H1 (cell line): ENCODE results near the gene RHBDL2. TPM values are rescaled to one million over a fixed set of nuclear protein-coding genes. Genes with fewer than 3 reads are reported as not detected.

Source experiments
- ASH2L ChIP-seq: fragments of 200-600, 300-600 bp; sonication (generic); IDR thresholded peaks from one replicate; pipeline ENCODE4 v1.7.1; 2017; ENCODE audit warnings: low read length
- ATF2 ChIP-seq: IDR thresholded peaks from 2 replicates; pipeline ENCODE4 v1.6.1; 2012; ENCODE audit warnings: low read length, inconsistent platforms
- BACH1 ChIP-seq: IDR thresholded peaks from 2 replicates; pipeline ENCODE4 v1.6.1; 2012; ENCODE audit warnings: low read length, improper control_type of control experiment
- BCL11A ChIP-seq, 2 experiments: IDR thresholded peaks; one replicate each; pipeline ENCODE4 v1.6.1; 2011; ENCODE audit warnings: low read depth in 2 of 2, low read length in 2 of 2, mild to moderate bottlenecking in 2 of 2
- CREB1 ChIP-seq: IDR thresholded peaks from 2 replicates; pipeline ENCODE4 v1.6.1; 2012; ENCODE audit warnings: inconsistent platforms
- CTBP2 ChIP-seq: IDR thresholded peaks from 2 replicates; pipeline ENCODE4 v1.7.0; 2011; ENCODE audit warnings: borderline replicate concordance, mild to moderate bottlenecking, moderate library complexity, mixed read lengths, low read length; ENCODE audit not compliant: insufficient read depth, insufficient read length
- GTF2F1 ChIP-seq: IDR thresholded peaks from 2 replicates; pipeline ENCODE4 v1.6.1; 2012; ENCODE audit warnings: low read depth, low read length, improper control_type of control experiment, borderline replicate concordance
- JUND ChIP-seq: IDR thresholded peaks from 2 replicates; pipeline ENCODE4 v1.6.1; 2011; ENCODE audit warnings: mild to moderate bottlenecking, improper control_type of control experiment, low read length
- KDM1A ChIP-seq: fragments of 200-600, 300-600 bp; sonication (generic); IDR thresholded peaks from 2 replicates; pipeline ENCODE4 v1.7.1; 2016; ENCODE audit warnings: mild to moderate bottlenecking, low read length, borderline replicate concordance
- KDM4A ChIP-seq: IDR thresholded peaks from one replicate; pipeline ENCODE4 v1.7.1; 2012; ENCODE audit warnings: low read depth, mild to moderate bottlenecking, moderate library complexity, low read length, inconsistent platforms; ENCODE audit not compliant: severe bottlenecking
- MAFK ChIP-seq: IDR thresholded peaks from 2 replicates; pipeline ENCODE4 v1.6.1; 2012; ENCODE audit warnings: low read depth, mild to moderate bottlenecking, improper control_type of control experiment, low read length
- POLR2A ChIP-seq, 2 experiments: IDR thresholded peaks; 1 replicate in 1 of 2; 2 replicates in 1 of 2; pipeline ENCODE4 v1.6.1; 2011; ENCODE audit warnings: low read depth in 2 of 2, low read length in 2 of 2, mild to moderate bottlenecking in 2 of 2; ENCODE audit errors: control extremely low read depth in 1 of 2
- RFX5 ChIP-seq: IDR thresholded peaks from 2 replicates; pipeline ENCODE4 v1.6.1; 2011; ENCODE audit warnings: low read depth, low read length, improper control_type of control experiment, borderline replicate concordance
- RNF2 ChIP-seq: fragments of 200-900, 300-1000 bp; sonication (generic); IDR thresholded peaks from 2 replicates; pipeline ENCODE4 v1.7.1; 2016; ENCODE audit warnings: borderline replicate concordance, low read depth, mild to moderate bottlenecking, antibody characterized with exemption, low read length; ENCODE audit not compliant: poor library complexity, severe bottlenecking; ENCODE audit errors: missing control alignments
- RXRA ChIP-seq: IDR thresholded peaks from 2 replicates; pipeline ENCODE4 v1.6.1; 2011; ENCODE audit warnings: low read depth, mild to moderate bottlenecking, low read length, moderate library complexity; ENCODE audit not compliant: insufficient read depth
- SAP30 ChIP-seq: fragments of 300-600 bp; sonication (generic); IDR thresholded peaks from 2 replicates; pipeline ENCODE4 v1.7.1; 2012; ENCODE audit warnings: low read length, moderate library complexity, mild to moderate bottlenecking, inconsistent platforms; ENCODE audit not compliant: insufficient read depth, insufficient replicate concordance
- TBP ChIP-seq: IDR thresholded peaks from 2 replicates; pipeline ENCODE4 v1.6.1; 2011; ENCODE audit warnings: low read depth, low read length, improper control_type of control experiment
- USF2 ChIP-seq: IDR thresholded peaks from 2 replicates; pipeline ENCODE4 v1.6.1; 2011; ENCODE audit warnings: low read length, improper control_type of control experiment
- YY1 ChIP-seq: IDR thresholded peaks from 2 replicates; pipeline ENCODE4 v1.6.1; 2011; ENCODE audit warnings: low read depth, mild to moderate bottlenecking, low read length
- polyA plus RNA-seq, 7 experiments: library from polyadenylated mRNA; depleted of rRNA in 3 of 7; stranded (reverse) in 5 of 7; unstranded in 2 of 7; fragments of >200 nt in 5 of 7; fragments of 200-250 nt in 2 of 7; gene quantifications; 1 replicate in 5 of 7; 2 replicates in 1 of 7; 4 replicates in 1 of 7; pipeline versions ENCODE4 v1.2.1 to v1.2.3, GENCODE V29; 2011 to 2013; ENCODE audit warnings: missing spikeins in 2 of 7, mixed read lengths in 2 of 7
- total RNA-seq: library from RNA; stranded (reverse); fragmentation: NEBNext Ultra II Directional; extraction: Animal tissue kit (Norgen Biotek cat#: 25700); gene quantifications from 2 replicates; pipeline ENCODE4 v1.2.1, GENCODE V29; 2021
- TF ChIP-seq, protein P1 (sequence below): IDR thresholded peaks from 2 replicates; pipeline ENCODE4 v1.6.1; 2012; ENCODE audit warnings: inconsistent platforms

The RHBDL2 gene
- total and polyA plus RNA-seq, 2 of the 8 experiments (the other 6 are each of a cell fraction or from before 2014, with no cell fraction given) = 0.42 to 0.84 TPM

DNA sequence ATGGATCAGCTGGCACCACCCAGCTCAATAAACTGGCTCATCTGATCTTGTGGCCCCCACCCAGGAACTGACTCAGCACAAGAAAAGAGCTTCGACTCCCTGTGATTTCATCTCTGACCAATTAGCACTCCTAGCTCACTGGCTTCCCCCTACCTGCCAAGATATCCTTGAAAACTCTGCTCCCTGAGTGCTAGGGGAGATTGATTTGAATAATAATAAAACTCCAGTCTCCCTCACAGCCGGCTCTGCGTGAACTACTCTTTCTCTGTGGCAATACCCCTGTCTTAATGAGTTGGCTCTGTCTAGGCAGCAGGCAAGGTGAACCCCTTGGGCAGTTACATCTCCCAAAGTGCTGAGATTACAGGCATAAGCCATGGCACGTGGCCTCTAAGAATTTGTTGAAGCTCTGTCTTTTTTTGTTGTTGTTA is 11.8 kb upstream of the RHBDL2 start (continued):
- TF ChIP-seq KDM4A = no peak
- no peak for TF ChIP-seq CREB1
- TF ChIP-seq POLR2A (IDR thresholded peaks at IDR 0.05; ENCODE audit: control extremely low read depth in 1 of 2, low read depth in 2 of 2, low read length in 2 of 2) = peak in 1 of 2 experiments; percentile 45; a peak in 1 of 3 replicates
- peak; percentile 50 for TF ChIP-seq ASH2L
- TF ChIP-seq RFX5 = no peak
- no peak for TF ChIP-seq RXRA
- TF ChIP-seq TBP = no peak
- no peak for TF ChIP-seq GTF2F1
- 0 out of 2 replicates have a peak, but pooled peaks have one; percentile 33 for TF ChIP-seq ATF2
- TF ChIP-seq CTBP2 = no peak
- TF ChIP-seq RNF2 = no peak
- no peak for TF ChIP-seq BCL11A (IDR thresholded peaks at IDR 0.05; ENCODE audit: low read depth in 2 of 2, low read length in 2 of 2)
- no peak for TF ChIP-seq SAP30
- TF ChIP-seq USF2 = no peak
- TF ChIP-seq YY1 = no peak
- peak; percentile 48; the same call in 1 of the 2 replicates for TF ChIP-seq KDM1A
- peak; percentile 83 for TF ChIP-seq BACH1
- TF ChIP-seq, protein P1, sequence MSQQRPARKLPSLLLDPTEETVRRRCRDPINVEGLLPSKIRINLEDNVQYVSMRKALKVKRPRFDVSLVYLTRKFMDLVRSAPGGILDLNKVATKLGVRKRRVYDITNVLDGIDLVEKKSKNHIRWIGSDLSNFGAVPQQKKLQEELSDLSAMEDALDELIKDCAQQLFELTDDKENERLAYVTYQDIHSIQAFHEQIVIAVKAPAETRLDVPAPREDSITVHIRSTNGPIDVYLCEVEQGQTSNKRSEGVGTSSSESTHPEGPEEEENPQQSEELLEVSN = peak; percentile 69
- no peak for TF ChIP-seq JUND
- peak; percentile 77 for TF ChIP-seq MAFK
